A172 (cell line): ENCODE results near the gene ZBTB7C. TPM values are rescaled to one million over a fixed set of nuclear protein-coding genes. Genes with fewer than 3 reads are reported as not detected.

Experiments used
- DNase-seq: peaks from one replicate; pipeline ENCODE4 v3.0.0-alpha.2; 2015; ENCODE audit warnings: low spot score
- total RNA-seq: library from RNA; depleted of rRNA; stranded (reverse); fragments of >200 nt; shearing (Covaris generic); gene quantifications from 2 replicates; pipeline ENCODE4 v1.2.3, GENCODE V29; 2014

ZBTB7C gene
- total RNA-seq, 1 experiment from 2014 or later: 1.4 TPM

GRCh38 chr18:48142353-48142752, 266.8 kb downstream of the ZBTB7C start:
- DNase-seq: no peak

- DNase-seq: no peak
These were observed 268.5 kb downstream of the ZBTB7C start for GRCh38 chr18:48140731-48141130.

GRCh38 chr18:48139431-48140347, 269.5 kb downstream of the ZBTB7C start:
- DNase-seq: peak; percentile 60

GRCh38 chr18:48138660-48139430, 270.3 kb downstream of the ZBTB7C start:
- DNase-seq: peak; percentile 8

DNA sequence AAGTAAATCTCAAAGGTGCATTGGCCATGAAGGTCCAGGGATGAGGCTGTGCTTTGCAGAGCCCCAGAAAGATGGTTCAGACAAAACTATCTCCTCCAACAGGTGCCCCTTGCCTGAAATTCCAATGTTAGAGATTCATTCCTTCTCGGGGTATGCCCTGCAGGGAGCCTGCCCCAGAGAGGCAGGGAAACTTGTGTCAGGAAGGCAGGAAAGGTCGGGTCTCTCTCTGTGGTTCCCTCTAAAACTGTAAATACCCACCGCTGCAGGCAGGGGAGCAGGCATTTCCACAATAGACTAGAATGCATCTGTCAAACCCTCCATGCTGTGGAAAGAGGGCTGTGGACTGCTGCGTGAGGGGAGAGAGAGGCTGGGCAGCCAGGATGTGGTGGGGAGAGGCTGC, 271.0 kb downstream of the ZBTB7C start:
- no peak for DNase-seq

DNA sequence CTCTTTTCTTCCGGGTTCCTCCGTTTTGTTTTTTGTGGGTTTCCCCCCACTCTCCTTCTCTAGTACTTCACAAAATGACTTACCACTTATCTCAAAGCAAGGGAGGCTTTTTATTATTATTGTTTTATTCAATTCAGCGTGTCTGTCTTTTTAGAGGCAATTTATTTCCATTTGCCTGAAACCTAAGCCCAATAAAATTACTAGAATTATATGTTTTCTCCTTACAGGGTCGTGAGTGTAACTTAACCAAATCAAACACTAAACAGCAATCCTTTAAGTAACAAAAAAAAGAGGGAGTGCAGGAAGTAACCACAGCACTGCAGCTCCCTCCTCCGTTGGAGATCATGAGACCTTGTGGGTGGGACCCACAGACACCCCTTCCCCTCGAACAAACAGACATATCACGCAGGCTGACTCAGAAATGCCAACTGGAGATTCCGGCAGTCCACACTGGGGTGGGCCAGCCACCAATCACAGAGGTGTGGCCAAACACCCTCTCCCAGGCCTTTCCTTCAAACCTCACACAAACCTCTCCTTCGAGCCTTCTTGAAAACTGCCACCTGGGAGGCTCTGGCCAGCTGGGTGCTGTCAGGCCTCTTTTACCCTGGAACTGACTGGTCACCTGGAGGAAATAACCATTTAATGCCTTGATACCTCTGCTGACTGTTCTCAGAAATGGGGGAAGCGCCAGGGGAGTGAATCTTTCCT, 271.7 kb downstream of the ZBTB7C start:
- DNase-seq: peak; percentile 16

GRCh38 chr18:48136827-48137373, 272.3 kb downstream of the ZBTB7C start:
- DNase-seq: no peak

DNA sequence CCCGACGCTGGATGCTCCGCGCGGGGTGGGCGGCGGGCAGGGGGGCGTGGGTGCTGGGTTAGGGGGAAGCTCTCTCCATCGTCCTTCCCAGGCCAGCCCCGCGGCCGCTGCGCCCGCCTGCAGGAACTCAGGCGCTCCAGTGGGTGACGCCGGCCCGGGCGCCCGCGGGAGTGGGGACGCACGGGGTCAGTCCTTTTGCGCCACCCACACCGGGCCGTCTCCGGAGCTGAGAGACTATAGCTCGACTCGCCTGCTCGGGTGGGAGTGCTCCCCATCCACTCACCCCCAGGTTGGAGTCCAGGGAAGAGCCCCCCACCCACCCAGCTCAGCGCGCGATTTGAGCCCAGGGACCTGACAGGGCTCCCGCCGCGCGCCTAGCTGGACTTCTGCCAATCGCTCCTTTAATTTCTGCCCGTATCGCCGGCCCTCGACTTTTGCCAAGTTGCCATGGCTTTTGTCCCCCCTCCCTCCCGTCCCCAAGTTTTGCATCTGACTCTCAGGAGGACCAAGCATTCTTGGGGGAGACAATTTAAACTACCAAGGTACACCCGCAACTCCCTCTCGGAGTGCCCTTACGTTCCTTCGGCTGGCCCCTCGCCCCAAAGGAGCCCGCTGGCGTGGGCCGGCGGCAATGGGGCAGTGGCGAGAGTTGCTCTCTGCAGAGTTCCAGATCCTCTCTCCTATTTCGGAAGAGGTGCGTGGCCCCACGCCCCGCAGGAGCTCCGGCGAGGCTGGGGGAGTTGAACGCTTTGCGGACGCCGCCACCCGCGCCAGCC, 272.9 kb downstream of the ZBTB7C start:
- DNase-seq: no peak

- DNase-seq: no peak
These were observed 273.7 kb downstream of the ZBTB7C start for GRCh38 chr18:48135436-48135966.

- no peak for DNase-seq
These were observed 274.6 kb downstream of the ZBTB7C start for GRCh38 chr18:48134609-48135008.

DNA sequence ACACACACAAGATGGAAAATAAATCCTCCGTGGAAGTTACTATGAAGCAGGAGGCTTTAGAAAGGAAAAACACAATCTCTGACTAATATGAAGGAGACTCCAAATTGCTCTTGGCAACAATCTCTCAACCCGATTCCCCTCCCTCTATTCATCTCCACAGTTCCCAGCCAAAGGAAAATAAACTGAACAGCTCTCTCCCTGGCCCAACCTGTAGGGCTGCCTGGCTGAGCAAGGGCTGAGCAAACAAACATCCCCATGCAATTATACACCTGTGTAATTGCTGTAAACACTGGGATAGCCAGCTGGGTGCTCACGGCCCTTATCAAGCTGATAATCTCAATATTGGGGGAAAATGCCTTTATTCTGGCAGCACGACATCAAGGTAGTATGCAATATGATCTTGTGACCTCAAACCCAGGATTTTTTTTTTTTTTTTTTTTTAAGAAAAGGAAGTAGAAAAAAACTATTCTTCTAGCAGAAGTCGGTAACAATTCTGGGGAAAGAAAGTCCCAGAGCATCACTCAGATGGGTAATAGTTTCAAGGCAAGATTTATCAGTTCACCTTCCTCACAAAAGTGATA, 275.4 kb downstream of the ZBTB7C start:
- DNase-seq: peak; percentile 16

- no peak for DNase-seq
These were observed 276.2 kb downstream of the ZBTB7C start for GRCh38 chr18:48132797-48133655.

DNA sequence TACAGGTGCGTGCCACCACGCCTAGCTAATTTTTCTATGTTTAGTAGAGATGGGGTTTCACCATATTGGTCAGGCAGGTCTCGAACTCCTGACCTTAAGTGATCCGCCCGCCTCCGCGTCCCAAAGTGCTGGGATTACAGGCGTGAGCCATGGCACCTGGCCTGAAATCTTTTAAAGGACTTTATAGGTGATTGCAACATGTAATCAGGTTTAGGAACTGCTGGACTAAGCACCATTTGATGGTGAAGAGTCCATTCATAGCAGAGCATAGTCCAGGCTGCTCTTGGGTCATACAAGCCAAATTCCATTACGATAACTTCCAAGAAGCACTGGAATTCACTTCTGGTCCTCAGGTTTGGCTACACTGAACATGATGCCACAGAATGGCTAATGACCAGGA, 278.1 kb downstream of the ZBTB7C start:
- no peak for DNase-seq

- no peak for DNase-seq
These were observed 279.5 kb downstream of the ZBTB7C start for GRCh38 chr18:48129621-48130082.

GRCh38 chr18:48127606-48128005, 281.6 kb downstream of the ZBTB7C start:
- DNase-seq: no peak

DNA sequence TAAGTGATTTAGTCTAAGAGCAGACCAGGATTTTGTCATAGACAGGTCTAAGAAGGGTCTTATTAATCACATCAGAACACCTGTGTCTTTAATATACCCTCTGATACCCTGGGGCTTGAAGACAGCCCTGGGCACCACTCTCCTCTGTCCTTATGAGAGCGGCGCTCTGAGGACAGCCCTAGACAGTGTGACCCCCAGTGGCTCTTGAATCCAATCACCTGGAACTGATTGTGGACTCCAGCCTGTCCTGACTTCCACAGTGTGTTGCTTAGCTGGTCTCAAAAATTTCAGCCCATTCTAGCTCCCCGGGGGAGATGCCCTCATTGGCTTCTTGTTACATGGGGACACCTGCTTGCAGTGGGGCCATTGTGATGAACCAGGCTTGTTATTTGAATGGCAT, 282.9 kb downstream of the ZBTB7C start:
- no peak for DNase-seq

DNA sequence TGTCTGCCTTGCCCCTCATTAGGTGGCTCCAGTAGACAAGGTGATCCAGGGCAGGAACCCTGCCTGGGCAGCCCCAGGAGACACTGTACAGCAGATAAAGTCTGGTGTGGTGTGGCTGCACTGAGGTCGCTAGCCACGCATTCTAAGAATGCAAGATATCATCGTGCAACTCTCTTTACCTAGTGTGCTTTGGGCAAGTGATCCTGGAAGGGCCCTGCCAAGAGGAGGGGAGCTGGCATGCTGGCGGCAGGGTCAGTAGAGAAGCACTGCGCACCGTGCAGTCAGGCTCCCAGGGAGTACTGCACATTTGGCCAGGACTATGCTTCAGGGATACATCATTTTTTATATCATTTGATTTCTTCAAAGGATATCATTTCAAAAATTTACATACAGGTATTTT, 283.5 kb downstream of the ZBTB7C start:
- no peak for DNase-seq

DNA sequence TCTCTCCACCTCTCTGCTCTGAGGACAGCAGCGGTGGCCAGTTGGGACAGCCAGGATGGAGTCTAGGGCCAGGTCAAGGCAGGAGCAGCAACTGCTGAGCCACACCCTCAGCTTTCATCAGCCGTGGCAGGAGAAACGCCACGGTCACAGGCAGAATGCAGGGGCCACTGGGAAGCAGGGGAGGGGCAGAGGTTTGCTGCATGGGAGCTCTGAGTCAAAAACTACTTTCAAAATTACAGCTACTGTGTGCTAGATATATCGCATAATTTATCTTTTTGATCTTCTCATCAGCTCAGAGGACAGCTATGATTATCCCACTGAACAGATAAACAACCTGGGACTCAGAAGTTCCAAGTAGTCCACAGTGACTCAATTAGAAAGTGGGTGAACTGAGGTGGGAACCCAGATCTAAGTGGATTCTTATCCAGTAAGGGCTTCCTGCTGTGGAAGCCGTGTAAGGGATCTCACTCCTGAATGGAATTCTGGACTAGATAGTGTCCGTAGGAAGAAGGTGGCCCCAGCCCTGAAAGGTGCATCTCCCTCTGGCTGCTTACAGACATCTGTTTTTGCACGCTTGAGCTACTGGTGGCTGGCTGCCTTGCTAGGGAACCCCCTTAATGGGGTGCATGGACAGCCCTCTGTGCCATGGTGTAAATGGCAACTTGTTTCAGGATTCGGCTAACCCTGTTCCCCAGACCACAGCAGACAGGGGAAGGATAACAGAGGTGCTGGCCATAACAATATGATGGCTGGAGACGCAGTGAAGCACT, 284.1 kb downstream of the ZBTB7C start:
- DNase-seq: no peak

DNA sequence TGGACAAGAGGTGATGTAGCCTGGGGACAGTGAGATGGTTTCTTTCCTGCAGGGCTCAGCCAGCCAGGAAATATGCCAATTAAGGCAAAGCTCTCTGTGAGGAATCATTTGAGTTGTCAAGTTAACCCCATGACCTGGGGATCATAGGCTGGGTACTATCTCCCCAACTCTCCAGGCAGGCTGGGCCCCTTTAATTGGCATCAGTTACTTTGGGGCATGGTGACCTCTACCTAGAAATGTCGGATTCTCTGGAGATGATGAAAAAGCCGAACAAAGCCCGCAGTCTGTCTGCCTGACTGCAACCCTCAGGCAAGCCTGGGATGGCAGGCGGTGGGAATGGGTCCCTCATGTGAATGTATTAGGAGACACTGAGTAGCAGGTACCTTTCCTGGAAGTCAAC, 285.2 kb downstream of the ZBTB7C start:
- DNase-seq: no peak
